Hepatocyte (in vitro differentiated cells): ENCODE data around the gene RETSAT.

Experiments
- CTCF ChIP-seq: fragments of 200-600 bp; sonication (generic); IDR thresholded peaks from 2 replicates; pipeline ENCODE4 v1.5.1; 2016; ENCODE audit warnings: antibody characterized with exemption, mild to moderate bottlenecking; ENCODE audit not compliant: poor library complexity
- EZH2 ChIP-seq: fragments of 200-600 bp; sonication (generic); IDR thresholded peaks from 2 replicates; pipeline ENCODE4 v1.6.1; 2016; ENCODE audit warnings: antibody characterized with exemption, mild to moderate bottlenecking, borderline replicate concordance

GRCh38 chr2:85388878-85389538 is 34.7 kb upstream of the RETSAT start:
- no peak for TF ChIP-seq CTCF
- no peak for TF ChIP-seq EZH2
